ENCODE data around the gene HOXD8.

DNA sequence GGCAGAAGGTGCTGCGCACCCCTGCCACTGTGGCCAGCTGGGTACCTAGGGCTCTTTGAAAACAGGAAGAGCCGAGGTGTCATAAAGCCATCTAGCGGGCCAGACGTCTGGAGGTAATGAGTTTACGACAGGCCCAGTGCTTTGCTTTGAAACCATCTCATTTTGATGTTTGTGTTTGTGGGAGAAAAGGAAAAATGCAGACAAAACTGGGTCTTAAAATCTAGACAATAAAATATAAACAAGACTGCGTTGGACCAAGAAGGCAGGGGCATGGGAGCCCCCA lies 3.8 kb upstream of the HOXD8 start:
- TF ChIP-seq JUND (IDR thresholded peaks at IDR 0.05; ENCODE audit: low read length) (no peak), ATF3 (IDR thresholded peaks at IDR 0.05; ENCODE audit: insufficient read depth, low read depth, low read length) (no peak), NRF1 (IDR thresholded peaks at IDR 0.05; ENCODE audit: low read depth, low read length) (no peak), TAF7 (optimal IDR thresholded peaks at IDR 0.05; ENCODE audit: borderline replicate concordance, low read depth, low read length) (no peak), EZH2 (IDR thresholded peaks at IDR 0.05; ENCODE audit: low read depth, low read length, severe bottlenecking) (no peak), POLR2AphosphoS5 (IDR thresholded peaks at IDR 0.05; ENCODE audit: low read depth, low read length) (no peak), TAF1 (IDR thresholded peaks at IDR 0.05; ENCODE audit: low read depth, low read length) (no peak), GABPA (IDR thresholded peaks at IDR 0.05; ENCODE audit: borderline replicate concordance, insufficient read depth, low read length) (no peak), ZNF274 (IDR thresholded peaks at IDR 0.05; ENCODE audit: borderline replicate concordance, extremely low read depth, low read length) (no peak), BRCA1 (IDR thresholded peaks at IDR 0.05; ENCODE audit: low read depth, low read length) (no peak), EP300 (IDR thresholded peaks at IDR 0.05; ENCODE audit: borderline replicate concordance in 1 of 2, low read depth in 2 of 2, low read length in 2 of 2) (no peak), POLR2A (IDR thresholded peaks at IDR 0.05; ENCODE audit: control extremely low read depth in 1 of 2, low read depth in 2 of 2, low read length in 2 of 2) (no peak), RFX5 (IDR thresholded peaks at IDR 0.05; ENCODE audit: borderline replicate concordance, low read depth, low read length) (no peak)
- TF ChIP-seq, protein P1, sequence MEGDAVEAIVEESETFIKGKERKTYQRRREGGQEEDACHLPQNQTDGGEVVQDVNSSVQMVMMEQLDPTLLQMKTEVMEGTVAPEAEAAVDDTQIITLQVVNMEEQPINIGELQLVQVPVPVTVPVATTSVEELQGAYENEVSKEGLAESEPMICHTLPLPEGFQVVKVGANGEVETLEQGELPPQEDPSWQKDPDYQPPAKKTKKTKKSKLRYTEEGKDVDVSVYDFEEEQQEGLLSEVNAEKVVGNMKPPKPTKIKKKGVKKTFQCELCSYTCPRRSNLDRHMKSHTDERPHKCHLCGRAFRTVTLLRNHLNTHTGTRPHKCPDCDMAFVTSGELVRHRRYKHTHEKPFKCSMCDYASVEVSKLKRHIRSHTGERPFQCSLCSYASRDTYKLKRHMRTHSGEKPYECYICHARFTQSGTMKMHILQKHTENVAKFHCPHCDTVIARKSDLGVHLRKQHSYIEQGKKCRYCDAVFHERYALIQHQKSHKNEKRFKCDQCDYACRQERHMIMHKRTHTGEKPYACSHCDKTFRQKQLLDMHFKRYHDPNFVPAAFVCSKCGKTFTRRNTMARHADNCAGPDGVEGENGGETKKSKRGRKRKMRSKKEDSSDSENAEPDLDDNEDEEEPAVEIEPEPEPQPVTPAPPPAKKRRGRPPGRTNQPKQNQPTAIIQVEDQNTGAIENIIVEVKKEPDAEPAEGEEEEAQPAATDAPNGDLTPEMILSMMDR (IDR thresholded peaks at IDR 0.05; ENCODE audit: control extremely low read depth in 1 of 3, insufficient read depth in 1 of 3, low read depth in 1 of 3, low read length in 3 of 3) = no peak
